WTC11 (cell line): ENCODE results near the gene LDLRAD1.

Experiments used
- FOXJ3 ChIP-seq: sonication (generic); formaldehyde crosslinking; IDR thresholded peaks from 2 replicates; pipeline ENCODE4 v1.9.0; 2021; ENCODE audit warnings: missing genetic modification reagents, mild to moderate bottlenecking, borderline replicate concordance
- MXD4 ChIP-seq: fragments of 250-450 bp; sonication (Bioruptor Pico); IDR thresholded peaks from 2 replicates; pipeline ENCODE4 v1.8.0; 2021; ENCODE audit warnings: mild to moderate bottlenecking, moderate library complexity, borderline replicate concordance
- PREB ChIP-seq: sonication (generic); formaldehyde crosslinking; IDR thresholded peaks from 2 replicates; pipeline ENCODE4 v1.8.1; 2022; ENCODE audit warnings: mild to moderate bottlenecking, missing genetic modification reagents, moderate library complexity, borderline replicate concordance
- ZNF263 ChIP-seq: sonication (generic); formaldehyde crosslinking; IDR thresholded peaks from 2 replicates; pipeline ENCODE4 v1.8.1; 2022; ENCODE audit warnings: low read depth, mild to moderate bottlenecking, moderate library complexity, missing genetic modification reagents
- TF ChIP-seq, protein P1 (sequence below): fragments of 200-600 bp; IDR thresholded peaks from 2 replicates; pipeline ENCODE4 v1.8.0; 2022; ENCODE audit warnings: antibody characterized with exemption

DNA sequence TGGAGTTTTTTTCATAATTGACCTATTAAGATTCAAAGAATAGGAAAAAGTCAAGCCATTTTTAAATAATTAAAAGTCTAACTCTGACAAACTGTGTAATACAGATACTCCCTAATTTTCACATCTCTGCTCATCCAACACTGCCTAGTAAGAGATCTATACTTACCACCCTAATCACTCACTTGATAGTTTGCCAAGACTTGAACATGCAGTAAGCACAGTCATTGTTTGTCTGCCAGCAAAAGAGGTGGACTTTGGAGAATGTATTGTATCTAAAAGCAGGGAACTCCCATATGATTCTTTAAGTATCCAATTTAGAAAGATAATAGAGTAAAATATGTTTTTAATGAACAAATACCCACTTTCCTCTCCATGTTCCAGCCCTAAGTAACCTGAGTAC, 19.5 kb upstream of the LDLRAD1 start:
- TF ChIP-seq ZNF263 (CRISPR knock-in tag) (no peak), MXD4 (no peak), FOXJ3 (CRISPR knock-in tag) (no peak), PREB (CRISPR knock-in tag) (no peak)
- TF ChIP-seq, protein P1, sequence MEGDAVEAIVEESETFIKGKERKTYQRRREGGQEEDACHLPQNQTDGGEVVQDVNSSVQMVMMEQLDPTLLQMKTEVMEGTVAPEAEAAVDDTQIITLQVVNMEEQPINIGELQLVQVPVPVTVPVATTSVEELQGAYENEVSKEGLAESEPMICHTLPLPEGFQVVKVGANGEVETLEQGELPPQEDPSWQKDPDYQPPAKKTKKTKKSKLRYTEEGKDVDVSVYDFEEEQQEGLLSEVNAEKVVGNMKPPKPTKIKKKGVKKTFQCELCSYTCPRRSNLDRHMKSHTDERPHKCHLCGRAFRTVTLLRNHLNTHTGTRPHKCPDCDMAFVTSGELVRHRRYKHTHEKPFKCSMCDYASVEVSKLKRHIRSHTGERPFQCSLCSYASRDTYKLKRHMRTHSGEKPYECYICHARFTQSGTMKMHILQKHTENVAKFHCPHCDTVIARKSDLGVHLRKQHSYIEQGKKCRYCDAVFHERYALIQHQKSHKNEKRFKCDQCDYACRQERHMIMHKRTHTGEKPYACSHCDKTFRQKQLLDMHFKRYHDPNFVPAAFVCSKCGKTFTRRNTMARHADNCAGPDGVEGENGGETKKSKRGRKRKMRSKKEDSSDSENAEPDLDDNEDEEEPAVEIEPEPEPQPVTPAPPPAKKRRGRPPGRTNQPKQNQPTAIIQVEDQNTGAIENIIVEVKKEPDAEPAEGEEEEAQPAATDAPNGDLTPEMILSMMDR: no peak
